GM19351 (cell line): ENCODE data around the gene NPPB.

Experiments
- ATAC-seq: cut with Tn5 transposase; IDR thresholded peaks from one replicate; pipeline ENCODE4 v1.9.1; 2021; ENCODE audit warnings: mild to moderate bottlenecking, moderate library complexity; ENCODE audit not compliant: unreplicated experiment

The NPPB gene

DNA sequence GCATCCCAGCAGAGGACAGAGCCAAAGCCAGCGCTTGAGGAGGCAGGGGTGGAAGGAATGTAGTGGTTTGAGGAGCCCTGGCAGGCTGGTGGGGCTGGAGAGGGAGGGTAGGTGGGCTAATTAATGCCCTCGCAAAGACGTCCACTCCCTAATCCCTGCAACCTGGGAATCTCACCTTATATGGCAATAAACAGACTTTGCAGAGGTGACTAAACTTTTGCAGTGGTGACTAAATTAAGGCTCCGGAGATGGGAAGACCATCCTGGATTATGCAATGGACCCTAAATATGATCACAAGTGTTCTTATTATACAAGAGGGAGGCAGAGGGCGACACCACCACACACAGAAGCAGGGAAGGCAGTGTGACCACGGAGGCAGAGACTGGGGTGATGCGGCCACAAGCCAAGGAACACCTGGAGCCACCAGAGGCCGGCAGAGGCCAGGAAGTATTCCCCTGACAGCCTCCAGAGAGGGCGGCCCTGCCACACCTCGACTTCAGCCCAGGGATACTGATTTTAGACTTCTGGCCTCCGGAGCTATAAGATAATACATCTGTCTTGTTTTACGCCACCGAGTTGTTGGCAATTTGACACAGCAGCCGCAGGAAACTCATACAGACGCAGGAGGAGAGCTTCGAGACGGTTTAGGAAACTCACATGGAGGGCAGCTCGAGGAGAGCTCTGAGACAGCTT lies 23.1 kb upstream of the NPPB start:
- no peak for ATAC-seq

DNA sequence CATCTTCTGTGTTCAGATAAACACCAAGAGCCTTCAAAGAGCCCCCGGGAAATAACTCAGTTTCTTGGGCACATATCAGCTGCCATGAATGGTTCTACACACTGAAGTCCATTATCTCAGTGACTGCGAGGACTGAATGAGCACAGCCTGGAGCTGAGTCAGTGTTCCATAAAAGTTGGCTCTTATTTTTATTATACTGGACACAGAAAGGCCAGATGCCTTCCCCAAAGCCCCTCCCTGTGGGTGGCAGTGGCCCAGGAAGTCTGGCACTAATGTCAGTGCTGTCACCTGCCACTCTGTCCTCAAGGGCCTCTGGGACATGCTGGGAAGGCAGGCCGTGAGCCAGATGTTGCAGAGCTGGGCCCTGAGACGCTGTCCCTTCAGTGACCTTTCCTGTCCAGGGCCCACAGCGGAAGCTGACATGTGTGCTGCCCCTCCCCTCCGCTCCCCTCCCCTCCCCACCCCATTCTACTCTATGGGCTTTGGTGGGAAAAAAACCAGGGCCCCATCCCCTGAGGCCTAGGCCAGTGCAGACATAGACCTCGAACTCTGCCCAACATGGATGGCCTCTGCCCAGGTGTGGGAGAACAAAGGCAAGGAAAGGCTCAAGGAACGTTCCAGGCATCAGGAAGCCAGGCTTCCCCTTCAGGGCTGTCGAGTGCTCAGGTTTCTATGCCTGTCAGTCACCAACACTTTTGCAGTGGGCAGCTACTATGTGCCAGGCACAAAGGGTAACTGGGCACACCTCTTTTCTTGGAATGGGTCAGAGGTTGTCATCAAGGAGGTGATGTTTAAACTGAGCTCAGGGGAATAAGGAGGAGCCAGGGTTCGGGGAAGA lies 22.4 kb upstream of the NPPB start:
- ATAC-seq = no peak

DNA sequence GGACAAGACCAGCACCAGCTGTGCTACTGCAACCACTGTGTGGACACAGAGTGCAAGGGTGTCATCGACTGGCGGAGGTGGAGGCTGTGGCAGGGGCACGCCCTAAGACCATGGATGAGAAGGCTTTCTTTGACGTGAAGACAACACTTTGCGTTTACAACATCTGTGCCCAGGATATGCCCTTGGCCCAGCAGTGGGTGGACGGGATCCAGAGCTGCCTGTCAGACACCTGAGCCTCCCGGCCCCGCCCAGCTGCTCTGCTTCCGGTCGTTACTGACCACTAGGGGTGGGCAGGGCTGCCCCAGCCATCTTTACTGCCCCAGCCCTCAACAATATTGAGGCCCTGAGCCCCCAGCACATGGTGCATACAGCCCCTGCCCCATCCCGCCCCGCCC lies 21.4 kb upstream of the NPPB start:
- ATAC-seq = no peak

DNA sequence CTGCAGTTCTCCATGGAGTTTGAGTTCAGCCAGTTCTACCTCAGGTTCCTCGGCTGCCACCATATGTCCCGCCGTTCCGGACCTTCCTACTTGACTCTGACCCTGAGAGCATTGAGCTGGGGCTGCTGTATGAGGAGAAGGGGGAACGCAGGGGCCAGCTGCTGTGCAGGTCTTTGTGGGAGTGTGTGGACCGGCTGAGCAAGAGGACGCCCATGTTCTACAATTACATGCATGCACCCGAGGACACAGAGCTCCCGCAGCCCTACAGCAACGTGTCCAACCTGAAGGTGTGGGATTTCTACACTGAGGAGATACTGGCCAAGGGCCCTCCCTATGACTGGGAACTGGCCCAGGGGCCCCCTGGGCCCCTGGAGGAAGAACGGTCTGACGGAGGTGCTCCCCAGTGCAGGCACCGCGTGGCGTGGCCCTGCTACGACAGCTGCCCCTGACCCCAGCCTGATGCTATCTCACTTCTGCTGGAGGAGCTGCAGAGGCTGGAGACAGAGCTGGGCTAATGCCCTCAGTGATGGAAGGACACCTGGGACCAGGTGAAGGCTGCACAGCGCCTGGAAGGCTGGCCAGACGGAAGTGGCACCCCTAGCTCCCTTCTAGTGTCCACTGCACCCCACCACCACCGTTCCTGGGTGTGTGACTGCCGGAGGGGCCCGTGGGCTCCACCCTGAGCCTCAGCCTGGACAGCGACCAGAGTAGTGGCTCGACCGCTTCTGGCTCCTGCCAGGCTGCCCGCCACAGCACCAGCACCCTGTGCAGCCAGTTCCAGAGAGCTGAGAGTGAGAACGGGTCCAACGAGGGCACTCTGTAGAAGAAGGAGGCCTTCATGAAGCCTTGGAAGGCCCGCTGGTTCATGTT lies 20.8 kb upstream of the NPPB start:
- no peak for ATAC-seq

DNA sequence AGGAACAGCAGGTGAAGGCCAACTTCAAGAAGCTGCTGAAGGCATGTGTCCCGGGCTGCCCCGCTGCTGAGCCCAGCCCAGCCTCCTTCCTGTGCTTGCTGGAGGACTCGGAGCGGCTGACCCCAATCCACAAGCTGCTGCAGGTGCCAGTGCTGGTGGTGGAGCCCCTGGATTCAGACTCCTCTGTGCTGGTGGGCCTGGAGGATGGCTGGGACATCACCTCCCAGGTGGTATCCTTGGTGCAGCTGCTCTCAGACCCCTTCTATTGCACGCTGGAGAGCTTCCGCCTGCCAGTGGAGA lies 20.1 kb upstream of the NPPB start:
- ATAC-seq = no peak

DNA sequence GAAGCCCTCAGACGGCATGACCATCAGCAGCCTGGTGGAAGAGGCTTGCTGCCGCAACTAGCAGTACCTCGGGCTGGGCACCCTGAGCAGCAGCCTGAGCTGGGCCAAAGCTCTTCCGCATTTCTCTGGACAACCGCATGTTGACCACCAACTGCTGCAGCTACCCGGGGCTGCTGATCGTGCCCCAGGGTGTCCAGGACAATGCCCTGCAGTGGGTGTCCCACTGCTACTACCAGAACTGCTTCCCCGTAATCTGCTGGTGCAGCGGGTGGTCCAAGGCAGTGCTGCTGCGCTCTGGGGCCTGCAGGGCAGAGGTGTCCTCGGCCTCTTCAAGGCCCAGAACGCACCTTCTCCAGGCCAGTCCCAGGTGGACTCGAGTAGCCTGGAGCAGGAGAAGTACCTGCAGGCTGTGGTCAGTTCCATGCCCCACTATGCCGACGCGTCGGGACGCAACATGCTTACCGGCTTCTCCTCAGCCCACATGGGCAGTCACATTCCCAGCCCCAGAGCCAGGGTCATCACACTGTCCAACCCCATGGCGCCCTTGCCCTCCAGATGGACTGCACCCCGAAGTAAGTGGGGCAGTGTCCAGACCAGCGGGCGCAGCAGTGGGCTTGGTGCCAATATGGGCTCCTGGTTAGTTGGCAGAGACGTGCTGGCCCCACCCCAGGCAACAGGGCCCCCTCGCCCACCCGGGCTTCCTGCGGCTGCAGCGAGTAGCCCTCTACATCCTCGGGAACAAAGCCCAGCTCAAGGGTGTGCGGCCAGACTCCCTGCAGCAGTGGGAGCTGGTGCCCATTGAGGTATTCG lies 19.5 kb upstream of the NPPB start:
- ATAC-seq = no peak

DNA sequence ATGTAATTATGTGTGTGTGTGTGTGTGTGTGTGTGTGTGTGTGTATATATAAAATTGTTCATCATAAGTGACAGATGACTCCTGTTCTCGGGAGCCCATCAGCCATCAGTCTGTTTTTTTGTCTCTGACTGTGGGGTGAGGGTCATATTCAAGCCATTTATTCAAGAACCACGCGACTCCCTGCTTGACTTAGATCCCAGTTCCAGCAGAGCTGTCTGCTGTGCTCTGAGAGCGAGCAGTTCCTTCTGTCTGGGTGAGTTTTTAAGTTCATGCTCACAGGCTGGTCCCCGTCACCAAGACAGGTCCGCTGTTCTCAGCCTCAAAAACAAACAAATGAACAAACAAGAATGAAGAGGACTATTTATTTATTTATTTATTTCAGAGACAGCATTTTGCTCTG lies 18.3 kb upstream of the NPPB start:
- ATAC-seq = no peak

DNA sequence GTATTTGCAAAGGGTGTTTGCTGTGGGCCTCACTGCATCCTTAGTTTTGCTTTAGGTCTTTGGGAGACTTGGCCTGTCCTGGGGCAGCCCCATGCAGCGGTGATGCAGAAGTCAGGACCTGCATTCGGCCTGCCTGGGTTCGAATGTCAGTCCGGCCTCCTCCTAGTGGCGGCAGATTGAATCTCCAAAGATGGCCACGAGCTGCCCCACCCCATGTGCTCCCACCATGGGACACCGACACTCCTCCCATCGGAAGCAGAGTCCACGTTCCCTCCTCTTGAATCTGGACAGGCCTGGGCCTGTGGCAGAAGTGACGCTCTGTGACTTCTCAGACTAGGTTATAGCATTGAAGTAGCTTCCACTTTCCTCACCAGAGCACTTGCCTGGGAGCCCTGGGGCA lies 16.3 kb upstream of the NPPB start:
- no peak for ATAC-seq

DNA sequence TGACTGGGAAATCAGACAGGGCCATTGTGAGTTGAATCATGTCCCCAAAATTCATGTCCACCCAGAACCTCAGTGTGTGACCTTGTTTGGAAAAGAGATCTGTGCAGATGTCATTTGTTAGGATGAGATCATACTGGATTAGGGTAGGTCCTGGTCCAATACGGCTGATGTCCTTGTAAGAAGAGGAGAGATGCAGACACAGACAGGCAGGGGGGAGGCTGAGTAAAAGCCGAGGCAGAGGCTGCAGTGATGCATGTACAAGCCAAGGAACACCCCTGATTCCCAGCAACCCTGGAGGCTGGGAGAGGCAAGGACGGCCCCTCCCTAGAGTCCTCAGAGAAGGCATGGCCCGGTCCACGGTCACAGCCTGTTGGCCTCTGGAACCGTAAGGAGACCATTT lies 15.9 kb upstream of the NPPB start:
- ATAC-seq = no peak

DNA sequence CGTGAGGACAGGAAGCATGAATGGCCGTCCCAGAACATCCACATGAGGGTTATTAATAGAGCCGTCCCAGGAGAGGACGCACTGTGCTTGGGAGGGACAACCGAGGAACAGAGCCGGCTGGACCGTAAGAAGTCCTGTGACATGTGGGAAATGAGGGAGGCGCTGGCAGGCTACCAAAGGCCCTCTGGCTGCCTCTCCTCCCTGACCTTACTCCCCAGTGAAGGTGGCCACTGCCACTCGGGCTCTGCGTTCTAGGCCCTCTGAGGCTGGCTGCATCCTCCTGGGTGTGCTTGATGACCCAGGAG lies 15.5 kb upstream of the NPPB start:
- no peak for ATAC-seq

DNA sequence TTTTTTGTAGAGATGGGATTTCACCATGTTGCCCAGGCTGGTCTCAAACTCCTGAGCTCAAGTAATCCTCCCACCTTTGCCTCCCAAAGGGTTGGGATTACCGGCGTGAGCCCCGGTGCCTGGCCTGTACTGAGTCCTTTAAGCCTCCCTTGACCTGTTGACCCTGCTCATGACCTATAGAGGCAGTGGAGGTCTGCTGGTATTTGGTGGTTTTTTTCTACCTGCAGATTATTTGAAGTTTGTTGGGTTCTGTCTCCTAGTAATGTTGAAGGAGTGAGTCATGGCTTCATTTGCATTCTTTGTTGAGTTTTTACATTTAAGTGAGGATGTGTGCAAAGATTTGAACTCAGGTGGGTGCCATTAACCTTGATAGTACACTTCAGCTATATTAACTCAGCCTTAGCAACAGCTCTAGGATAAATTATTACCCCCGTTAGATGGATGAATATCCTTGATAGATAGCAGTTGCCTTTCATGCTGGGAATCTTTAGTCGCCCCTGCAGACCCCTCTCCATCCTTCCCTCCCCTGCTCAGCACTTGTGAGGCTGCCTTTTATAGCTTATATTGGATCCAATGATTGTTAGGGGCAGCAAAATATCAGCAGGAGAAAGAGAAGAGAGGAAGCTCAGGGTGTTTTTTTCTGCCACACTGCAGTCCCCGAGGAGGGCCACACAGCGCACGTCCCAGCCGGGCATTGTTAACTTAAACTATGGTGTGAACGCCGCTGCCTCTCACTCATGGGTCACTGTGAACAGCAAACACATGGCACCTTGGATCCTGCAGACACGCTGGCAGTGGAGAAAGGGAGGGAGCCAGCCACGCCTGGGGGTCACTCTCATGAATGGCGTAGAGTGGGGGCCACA lies 14.9 kb upstream of the NPPB start:
- no peak for ATAC-seq

DNA sequence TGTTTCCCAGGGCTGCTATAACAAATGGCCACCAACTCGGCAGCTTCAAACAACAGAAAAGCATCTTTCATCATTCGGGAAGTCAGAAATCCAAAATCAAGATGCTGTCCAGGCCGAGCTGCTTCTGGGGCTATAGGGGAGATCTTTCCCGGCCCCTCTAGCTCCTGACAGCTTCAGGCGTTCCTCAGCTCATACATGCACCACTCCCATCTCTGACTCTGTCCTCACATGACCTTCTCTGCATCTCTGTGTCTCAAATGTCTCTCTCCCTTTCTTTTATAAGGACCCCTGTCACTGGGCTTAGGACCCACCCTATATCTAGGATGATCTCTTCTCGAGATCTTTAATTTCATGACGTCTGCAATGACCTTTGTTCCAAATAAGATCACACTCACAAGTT lies 13.8 kb upstream of the NPPB start:
- ATAC-seq = no peak

DNA sequence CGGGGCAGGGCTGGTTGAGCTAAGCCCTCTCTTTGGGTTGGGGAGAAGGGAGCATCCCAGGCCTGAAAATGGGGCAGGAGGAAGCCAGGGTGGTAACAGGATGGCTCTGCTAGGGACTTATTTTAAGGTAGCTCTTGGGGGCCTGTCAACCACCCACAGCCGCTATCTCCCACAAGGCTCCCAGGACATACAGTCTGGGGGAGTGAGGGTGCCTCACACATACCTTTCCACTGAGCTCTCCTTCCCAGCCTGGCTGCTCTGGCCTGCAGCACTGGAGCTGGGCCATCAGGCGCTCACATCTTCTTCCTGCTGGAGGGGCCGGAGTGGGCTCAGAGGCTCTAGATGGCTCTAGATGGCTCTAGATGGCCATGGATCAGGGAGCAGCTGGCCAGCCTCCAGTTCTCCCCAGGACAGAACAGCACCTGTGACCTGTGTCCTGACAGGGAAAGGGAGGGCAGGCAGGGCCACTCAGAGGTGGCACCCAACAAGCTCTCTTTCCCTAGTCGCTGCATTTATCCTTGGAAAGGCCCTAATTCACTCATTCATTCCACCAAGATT lies 11.0 kb upstream of the NPPB start:
- ATAC-seq = no peak

DNA sequence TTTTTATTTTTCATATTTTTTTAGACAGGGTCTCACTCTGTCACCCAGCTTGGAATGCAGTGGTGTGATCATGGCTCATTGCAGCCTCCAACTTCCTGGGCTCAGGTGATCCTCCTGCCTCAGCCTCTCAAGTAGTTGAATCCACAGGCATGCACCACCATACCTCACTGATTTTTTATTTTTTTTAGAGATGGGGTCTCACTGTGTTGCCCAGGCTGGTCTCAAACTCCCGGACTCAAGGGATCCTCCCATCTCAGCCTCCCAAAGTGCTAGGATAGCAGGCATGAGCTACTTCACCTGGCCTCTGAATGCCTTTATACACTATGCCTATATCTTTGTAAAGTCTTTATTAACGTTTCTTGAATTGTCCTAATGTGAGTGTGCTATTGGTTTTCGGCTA lies 10.4 kb upstream of the NPPB start:
- no peak for ATAC-seq

DNA sequence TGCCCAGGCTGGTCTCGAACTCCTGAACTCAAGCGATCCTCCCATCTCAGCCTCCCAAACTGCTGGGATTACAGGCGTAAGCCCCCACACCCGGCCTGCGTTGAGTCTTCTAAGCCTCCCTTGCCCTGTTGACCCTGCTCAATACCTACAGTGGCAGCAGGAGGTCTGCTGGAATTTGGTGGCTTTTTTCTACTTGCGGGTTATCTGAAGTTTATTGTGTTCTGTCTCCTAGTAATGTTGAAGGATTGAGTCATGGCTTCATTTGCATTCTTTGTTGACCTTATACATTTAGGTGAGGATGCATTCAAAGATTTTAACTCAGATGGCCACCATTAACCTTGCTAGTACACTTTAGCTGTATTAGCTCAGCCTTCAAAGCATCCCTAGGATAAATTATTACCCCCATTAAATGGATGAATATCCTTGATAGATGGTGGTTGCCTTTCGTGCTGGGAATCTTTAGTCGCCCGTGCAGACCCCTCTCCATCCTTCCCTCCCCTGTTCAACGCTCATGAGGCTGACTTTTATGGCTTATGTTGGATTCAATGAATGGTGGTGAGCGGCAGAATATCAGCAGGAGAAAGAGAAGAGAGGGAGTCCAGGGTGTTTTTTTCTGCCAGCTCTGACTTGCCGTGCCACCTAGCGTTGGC lies 9.7 kb upstream of the NPPB start:
- no peak for ATAC-seq

DNA sequence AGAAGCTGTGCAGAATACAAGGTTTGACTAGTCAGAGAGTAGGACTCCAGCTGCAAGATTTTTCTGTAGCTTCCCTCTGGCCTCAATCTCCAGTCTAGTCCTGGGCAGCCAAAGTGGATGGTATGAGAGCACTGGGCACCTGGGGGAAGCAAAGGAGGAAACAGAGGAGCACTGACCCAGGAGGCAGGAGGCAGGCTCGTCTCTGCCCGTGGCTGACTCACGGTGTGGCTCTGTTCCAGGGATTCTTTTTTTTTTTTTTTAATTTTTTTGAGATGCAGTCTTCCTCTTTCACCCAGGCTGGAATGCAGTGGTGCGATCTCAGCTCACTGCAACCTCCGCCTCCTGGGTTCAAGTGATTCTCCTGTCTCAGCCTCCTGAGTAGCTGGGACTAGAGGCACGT lies 4.1 kb upstream of the NPPB start:
- no peak for ATAC-seq

DNA sequence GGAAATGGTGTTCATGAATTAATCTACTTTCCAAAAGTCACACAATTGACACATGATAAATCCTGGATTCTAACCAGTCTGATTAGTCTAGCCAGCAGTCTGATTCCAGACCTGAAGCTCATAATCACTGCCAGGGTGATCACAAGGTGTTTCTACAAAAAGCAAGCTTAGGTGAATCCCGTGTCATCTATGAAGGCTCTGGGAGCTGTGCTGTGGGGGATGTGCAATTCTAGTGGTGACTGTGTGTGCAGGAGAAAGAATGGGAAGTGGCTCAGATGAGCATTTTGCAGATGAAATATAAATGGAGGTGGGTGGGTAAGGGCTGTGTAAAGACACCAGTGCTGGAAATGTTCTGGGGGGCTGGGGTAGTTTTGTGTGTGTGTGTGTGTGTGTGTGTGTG lies 1.8 kb upstream of the NPPB start:
- no peak for ATAC-seq

DNA sequence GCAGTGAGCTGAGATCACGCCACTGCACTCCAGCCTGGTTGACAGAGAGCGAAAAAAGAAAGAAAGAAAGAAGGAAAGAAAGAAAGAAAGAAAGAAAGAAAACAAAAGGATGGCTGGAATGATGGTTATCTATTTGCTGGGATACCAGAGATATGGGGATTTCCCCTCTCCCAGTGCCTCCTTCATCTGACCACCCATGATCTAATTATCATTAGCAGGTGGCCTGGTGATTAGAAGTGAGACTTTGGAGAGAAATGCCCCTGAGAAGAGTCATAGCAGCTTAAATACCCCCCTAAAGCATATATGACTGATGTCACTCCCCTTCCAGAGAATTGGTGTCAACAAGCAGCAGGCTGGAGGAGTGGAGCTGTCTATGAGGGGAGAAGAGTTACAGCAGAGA lies 1.3 kb upstream of the NPPB start:
- no peak for ATAC-seq
